ENCODE results near the gene RANBP3.

DNA sequence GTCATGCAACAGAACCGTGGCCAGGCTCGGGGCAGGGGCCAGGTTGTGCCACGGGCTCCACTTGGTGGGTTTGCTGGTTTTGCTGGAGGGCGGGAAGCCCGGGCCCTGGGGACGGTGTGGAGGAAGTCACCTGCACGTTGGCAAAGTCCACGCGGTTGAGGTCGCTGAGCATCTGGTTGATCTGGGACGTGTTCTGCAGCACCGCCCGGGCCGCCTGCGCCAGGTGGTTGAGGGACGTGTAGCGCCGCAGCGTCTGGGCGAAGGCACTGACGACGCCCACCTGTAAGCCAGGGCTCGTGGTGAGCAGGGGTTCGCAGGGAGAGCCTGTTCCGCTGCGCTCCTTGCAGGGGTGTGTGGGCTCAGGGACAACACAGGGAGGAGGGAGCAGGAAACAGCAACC is 24.7 kb upstream of the RANBP3 start:
- TF ChIP-seq, protein P1, sequence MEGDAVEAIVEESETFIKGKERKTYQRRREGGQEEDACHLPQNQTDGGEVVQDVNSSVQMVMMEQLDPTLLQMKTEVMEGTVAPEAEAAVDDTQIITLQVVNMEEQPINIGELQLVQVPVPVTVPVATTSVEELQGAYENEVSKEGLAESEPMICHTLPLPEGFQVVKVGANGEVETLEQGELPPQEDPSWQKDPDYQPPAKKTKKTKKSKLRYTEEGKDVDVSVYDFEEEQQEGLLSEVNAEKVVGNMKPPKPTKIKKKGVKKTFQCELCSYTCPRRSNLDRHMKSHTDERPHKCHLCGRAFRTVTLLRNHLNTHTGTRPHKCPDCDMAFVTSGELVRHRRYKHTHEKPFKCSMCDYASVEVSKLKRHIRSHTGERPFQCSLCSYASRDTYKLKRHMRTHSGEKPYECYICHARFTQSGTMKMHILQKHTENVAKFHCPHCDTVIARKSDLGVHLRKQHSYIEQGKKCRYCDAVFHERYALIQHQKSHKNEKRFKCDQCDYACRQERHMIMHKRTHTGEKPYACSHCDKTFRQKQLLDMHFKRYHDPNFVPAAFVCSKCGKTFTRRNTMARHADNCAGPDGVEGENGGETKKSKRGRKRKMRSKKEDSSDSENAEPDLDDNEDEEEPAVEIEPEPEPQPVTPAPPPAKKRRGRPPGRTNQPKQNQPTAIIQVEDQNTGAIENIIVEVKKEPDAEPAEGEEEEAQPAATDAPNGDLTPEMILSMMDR (IDR thresholded peaks at IDR 0.05; ENCODE audit: borderline replicate concordance, extremely low read depth, low read length, poor library complexity, severe bottlenecking), result no peak
- TF ChIP-seq EZH2 (IDR thresholded peaks at IDR 0.05; ENCODE audit: borderline replicate concordance, low read depth, low read length, severe bottlenecking), result no peak
